ENCODE results near the gene UBR1. TPM values are rescaled to one million over a fixed set of nuclear protein-coding genes. Genes with fewer than 3 reads are reported as not detected.

UBR1 gene
- total RNA-seq, 1 donor from 2014 or later, result 21.9 TPM

- no peaks in the 10 kb centered on the region for H3K9me3 ChIP-seq
- no peaks in the 10 kb centered on the region for H3K27me3 ChIP-seq
- H3K36me3 ChIP-seq, result peaks cover 0 to 40% of the 10 kb centered on the region in 2 donors
- H3K4me1 ChIP-seq, result no peaks in the 10 kb centered on the region
- TF ChIP-seq POLR2A (IDR thresholded peaks at IDR 0.05), result no peak
- TF ChIP-seq POLR2AphosphoS5 (IDR thresholded peaks at IDR 0.05; ENCODE audit: insufficient read depth in 1 of 2, low read depth in 1 of 2), result no peak
- TF ChIP-seq CTCF (IDR thresholded peaks at IDR 0.05), result no peak
- H3K27ac ChIP-seq, result no peak overlapping the region
- intact Hi-C loops (cut with DNase I), result no loop called here
- no peak overlapping the region for H3K4me3 ChIP-seq
- no peak for DNase-seq (ENCODE audit: extremely low spot score in 2 of 2)
Observed at GRCh38 chr15:43070893-43071292, 34.9 kb downstream of the UBR1 start.

- Histone ChIP-seq H3K4me3 (no peak overlapping the region), H3K9me3 (no peaks in the 10 kb centered on the region), H3K27me3 (no peaks in the 10 kb centered on the region), H3K36me3 (peaks cover 0 to 40% of the 10 kb centered on the region in 2 donors), H3K27ac (no peak overlapping the region), H3K4me1 (no peaks in the 10 kb centered on the region)
- TF ChIP-seq CTCF (IDR thresholded peaks at IDR 0.05) (no peak), POLR2AphosphoS5 (IDR thresholded peaks at IDR 0.05; ENCODE audit: insufficient read depth in 1 of 2, low read depth in 1 of 2) (no peak), POLR2A (IDR thresholded peaks at IDR 0.05) (no peak)
- no peak for DNase-seq (ENCODE audit: extremely low spot score in 2 of 2)
- intact Hi-C loops (cut with DNase I), result no loop called here
Observed at GRCh38 chr15:43070249-43070648, 35.6 kb downstream of the UBR1 start.

GRCh38 chr15:43067717-43068461, 37.9 kb downstream of the UBR1 start:
- Histone ChIP-seq H3K27me3 (no peaks in the 10 kb centered on the region), H3K27ac (no peak overlapping the region), H3K36me3 (peaks cover 0 to 28% of the 10 kb centered on the region in 2 donors), H3K4me1 (no peaks in the 10 kb centered on the region), H3K9me3 (no peaks in the 10 kb centered on the region), H3K4me3 (no peak overlapping the region)
- TF ChIP-seq CTCF (IDR thresholded peaks at IDR 0.05) (no peak), POLR2A (IDR thresholded peaks at IDR 0.05) (no peak), POLR2AphosphoS5 (IDR thresholded peaks at IDR 0.05; ENCODE audit: insufficient read depth in 1 of 2, low read depth in 1 of 2) (no peak)
- intact Hi-C loops (cut with DNase I), result no loop called here
- DNase-seq (ENCODE audit: extremely low spot score in 2 of 2), result no peak

GRCh38 chr15:43056696-43057095, 49.1 kb downstream of the UBR1 start:
- Histone ChIP-seq H3K27ac (no peak overlapping the region), H3K4me1 (no peaks in the 10 kb centered on the region), H3K27me3 (no peaks in the 10 kb centered on the region), H3K4me3 (no peak overlapping the region), H3K36me3 (peaks cover 4 to 68% of the 10 kb centered on the region in 2 donors), H3K9me3 (no peaks in the 10 kb centered on the region)
- intact Hi-C loops (cut with DNase I), result loop anchor here (10.0 kb wide), 1 partner anchor 52 kb away; no protein-coding TSS in a partner anchor
- no peak for DNase-seq (ENCODE audit: extremely low spot score in 2 of 2)
- TF ChIP-seq CTCF (IDR thresholded peaks at IDR 0.05) (no peak), POLR2A (IDR thresholded peaks at IDR 0.05) (no peak), POLR2AphosphoS5 (IDR thresholded peaks at IDR 0.05; ENCODE audit: insufficient read depth in 1 of 2, low read depth in 1 of 2) (no peak)

- no peak overlapping the region for H3K4me3 ChIP-seq
- H3K27me3 ChIP-seq, result no peaks in the 10 kb centered on the region
- DNase-seq (ENCODE audit: extremely low spot score in 2 of 2), result no peak
- intact Hi-C loops (cut with DNase I), result loop anchor here (10.0 kb wide), 1 partner anchor 48 kb away; no protein-coding TSS in a partner anchor
- no peak overlapping the region for H3K27ac ChIP-seq
- peaks cover 0 to 52% of the 10 kb centered on the region in 2 donors for H3K36me3 ChIP-seq
- H3K9me3 ChIP-seq, result no peaks in the 10 kb centered on the region
- H3K4me1 ChIP-seq, result no peaks in the 10 kb centered on the region
- TF ChIP-seq POLR2A (IDR thresholded peaks at IDR 0.05) (no peak), CTCF (IDR thresholded peaks at IDR 0.05) (no peak), POLR2AphosphoS5 (IDR thresholded peaks at IDR 0.05; ENCODE audit: insufficient read depth in 1 of 2, low read depth in 1 of 2) (no peak)
Observed at GRCh38 chr15:43052860-43053259, 53.0 kb downstream of the UBR1 start.
